B cell (primary cell): ENCODE results near the gene EXOC6B. TPM values are rescaled to one million over a fixed set of nuclear protein-coding genes. Genes with fewer than 3 reads are reported as not detected.

ENCODE experiments used
- ATAC-seq: fragments of 200-7000 bp; cut with Tn5 transposase; one replicate; pipeline ENCODE4 v1.10.0; 2021; ENCODE audit warnings: low read depth, mild to moderate bottlenecking, moderate number of reproducible peaks, moderate library complexity
- CTCF ChIA-PET: fragments of 350-600 bp; sonication (Branson Sonifier 250); formaldehyde crosslinking; loops from one replicate; lab custom pipeline; 2021; ENCODE audit warnings: antibody characterized with exemption, inconsistent platforms; lab: Charles Lee
- POLR2A ChIA-PET: fragments of 350-600 bp; sonication (Branson Sonifier 250); formaldehyde crosslinking; loops from one replicate; lab custom pipeline; 2021; ENCODE audit warnings: antibody characterized with exemption; lab: Charles Lee
- DNase-seq: peaks from one replicate; pipeline ENCODE4 v3.0.0; 2013
- H2AFZ ChIP-seq: 2 replicates; pipeline ENCODE4 v1.6.1; 2012; ENCODE audit warnings: mild to moderate bottlenecking, low read depth, low read length; ENCODE audit not compliant: insufficient read depth, poor library complexity, severe bottlenecking
- H3K27ac ChIP-seq, 2 donors: 1 replicate in 1 of 2; 2 replicates in 1 of 2; pipeline ENCODE4 v1.5.1; 2012 to 2013; ENCODE audit warnings: low read length in 2 of 2, mild to moderate bottlenecking in 2 of 2, moderate library complexity in 1 of 2
- H3K27me3 ChIP-seq, 4 experiments: fragments of 200-600 bp in 1 of 4; sonication (generic) in 1 of 4; replicated peaks in 1 of 4; 1 replicate in 2 of 4; 2 replicates in 2 of 4; pipeline versions ENCODE4 v1.6.1 to v1.7.0; 2013 to 2016; ENCODE audit warnings: low read length in 3 of 4, mild to moderate bottlenecking in 2 of 4, mixed read lengths in 1 of 4, moderate library complexity in 1 of 4; ENCODE audit not compliant: insufficient read depth in 4 of 4, control insufficient read depth in 3 of 4; ENCODE audit errors: control extremely low read depth in 1 of 4
- H3K36me3 ChIP-seq, 2 experiments: replicated peaks in 1 of 2; 1 replicate in 1 of 2; 2 replicates in 1 of 2; pipeline versions ENCODE4 v1.6.1 to v1.7.1; 2013; ENCODE audit warnings: low read length in 1 of 2; ENCODE audit not compliant: insufficient read depth in 2 of 2, control insufficient read depth in 1 of 2; ENCODE audit errors: control extremely low read depth in 1 of 2, extremely low read depth in 1 of 2
- H3K4me1 ChIP-seq, 2 donors: fragments of 200-600 bp in 1 of 2; sonication (generic) in 1 of 2; 1 replicate in 1 of 2; 2 replicates in 1 of 2; pipeline versions ENCODE4 v1.5.1 to v1.6.1; 2013 to 2017; ENCODE audit warnings: low read length in 2 of 2; ENCODE audit not compliant: control insufficient read depth in 2 of 2, insufficient read depth in 2 of 2
- H3K4me2 ChIP-seq: replicated peaks from 2 replicates; pipeline ENCODE3; 2012; ENCODE audit warnings: mild to moderate bottlenecking, low read depth, low read length; ENCODE audit not compliant: poor library complexity, severe bottlenecking
- H3K4me3 ChIP-seq, 5 experiments: fragments of 200-600 bp in 1 of 5; sonication (generic) in 1 of 5; 1 replicate in 3 of 5; 2 replicates in 2 of 5; pipeline versions ENCODE4 v1.5.1 to v1.7.0; 2011 to 2016; ENCODE audit warnings: low read length in 4 of 5, mild to moderate bottlenecking in 4 of 5, low read depth in 2 of 5, control low read depth in 1 of 5, moderate library complexity in 1 of 5; ENCODE audit not compliant: insufficient read depth in 1 of 5; ENCODE audit errors: control extremely low read depth in 1 of 5, extremely low read depth in 1 of 5
- H3K79me2 ChIP-seq: fragments of 200-600 bp; sonication (generic); one replicate; pipeline ENCODE4 v1.6.0; 2016; ENCODE audit warnings: low read length; ENCODE audit not compliant: control insufficient read depth, insufficient read depth
- H3K9ac ChIP-seq: fragments of 200-600 bp; sonication (generic); 2 replicates; pipeline ENCODE4 v1.6.1; 2017; ENCODE audit warnings: mild to moderate bottlenecking, low read length, moderate library complexity
- H3K9me3 ChIP-seq, 3 donors: one replicate each; pipeline versions ENCODE4 v1.6.1 to v1.7.1; 2013; ENCODE audit warnings: low read length in 2 of 3; ENCODE audit not compliant: control insufficient read depth in 2 of 3, insufficient read depth in 1 of 3; ENCODE audit errors: control extremely low read depth in 1 of 3
- H4K20me1 ChIP-seq: 2 replicates; pipeline ENCODE4 v1.6.0; 2012; ENCODE audit warnings: mild to moderate bottlenecking, low read length; ENCODE audit not compliant: insufficient read depth, control insufficient read depth, poor library complexity, severe bottlenecking
- H3K27ac Mint-ChIP-seq: one replicate; pipeline ENCODE4 v1.8.0; 2021; ENCODE audit warnings: mixed read lengths
- H3K27me3 Mint-ChIP-seq: one replicate; pipeline ENCODE4 v1.8.0; 2021; ENCODE audit warnings: mixed read lengths
- H3K4me1 Mint-ChIP-seq: one replicate; pipeline ENCODE4 v1.8.0; 2021; ENCODE audit warnings: mixed read lengths
- H3K4me3 Mint-ChIP-seq: one replicate; pipeline ENCODE4 v1.8.0; 2021; ENCODE audit warnings: mixed read lengths
- H3K9me3 Mint-ChIP-seq: one replicate; pipeline ENCODE4 v1.8.0; 2022; ENCODE audit warnings: mixed read lengths; ENCODE audit not compliant: insufficient read depth
- EZH2 ChIP-seq: IDR thresholded peaks from 2 replicates; pipeline ENCODE4 v1.6.1; 2012; ENCODE audit warnings: borderline replicate concordance, low read depth, mild to moderate bottlenecking, moderate library complexity, low read length; ENCODE audit not compliant: insufficient read depth, poor library complexity, severe bottlenecking
- WGBS: methylation state at CpG from one replicate; pipeline ENCODE4 v1.1.5; 2013; ENCODE audit warnings: missing lambda C conversion rate; ENCODE audit not compliant: insufficient coverage; 5-methylcytosine and 5-hydroxymethylcytosine counted together
- intact Hi-C: fragments of 100-400 bp; cut with micrococcal nuclease; formaldehyde crosslinking; loops from one replicate; pipeline ENCODE4 v1.10.0; 2022
- polyA plus RNA-seq: library from polyadenylated mRNA; depleted of rRNA; stranded (reverse); fragments of >200 nt; gene quantifications from 2 replicates; pipeline ENCODE4 v1.2.3, GENCODE V29; 2012
- total RNA-seq, 2 donors: library from RNA; stranded (reverse); fragments of 120-200 nt in 1 of 2; gene quantifications; 1 replicate in 1 of 2; 2 replicates in 1 of 2; pipeline versions ENCODE4 v1.2.3 to v1.2.4, GENCODE V29; 2013 to 2022
- TF ChIP-seq, protein P1 (sequence below): fragments of 200-600 bp; IDR thresholded peaks from one replicate; pipeline ENCODE4 v1.8.0; 2022; ENCODE audit warnings: antibody characterized with exemption, mild to moderate bottlenecking

EXOC6B gene
- total and polyA plus RNA-seq, 2 donors (not counting 1 experiment from before 2014, with no cell fraction given) = 4.8 to 22.6 TPM

DNA sequence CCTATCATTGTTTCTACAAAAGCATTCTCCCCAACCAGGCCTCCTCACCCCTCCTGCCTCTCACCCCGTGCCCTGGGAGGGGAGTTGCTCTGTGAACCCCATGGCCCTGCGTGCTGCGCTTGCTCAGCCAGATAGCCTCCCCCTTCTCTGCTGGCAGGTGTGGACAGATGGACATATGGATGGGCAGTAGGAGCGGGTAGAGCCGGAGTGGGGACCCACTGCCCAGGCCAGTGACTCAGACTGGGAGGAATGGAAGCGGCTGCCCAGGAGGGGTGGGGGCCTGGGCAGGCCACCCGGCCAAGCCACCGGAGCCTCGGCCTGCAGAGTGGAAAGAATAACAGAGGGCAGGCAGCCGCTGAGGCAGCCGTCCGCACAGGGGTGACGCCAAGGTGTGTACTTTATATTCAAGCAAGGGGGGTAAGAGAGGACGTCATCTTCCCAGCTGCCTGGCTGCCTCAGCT is 686.9 kb downstream of the EXOC6B start:
- Mint-ChIP-seq H3K4me3 (no peak overlapping the region), H3K4me1 (peaks cover 4% of the 10 kb centered on the region), H3K27me3 (peaks cover 13% of the 10 kb centered on the region), H3K27ac (no peak overlapping the region), H3K9me3 (no peaks in the 10 kb centered on the region)
- Histone ChIP-seq H3K79me2 (no peaks in the 10 kb centered on the region), H3K4me3 (no peak overlapping the region), H3K4me1 (peaks cover 0 to 6% of the 10 kb centered on the region in 2 donors), H3K4me2 (no peak overlapping the region), H4K20me1 (no peaks in the 10 kb centered on the region), H3K27me3 (peaks cover 0 to 17% (median 5%) of the 10 kb centered on the region in 4 experiments), H3K36me3 (no peaks in the 10 kb centered on the region), H3K9me3 (peaks cover 0 to 6% (median 0%) of the 10 kb centered on the region in 3 donors), H2AFZ (no peak overlapping the region), H3K9ac (no peak overlapping the region), H3K27ac (no peak overlapping the region)
- CTCF ChIA-PET = no interaction called here
- 92% methylated on average over 13 of the region's 14 CpGs for WGBS
- ATAC-seq = no peak
- DNase-seq = no peak
- intact Hi-C loops = no loop called here
- POLR2A ChIA-PET = no interaction called here
- TF ChIP-seq EZH2 = no peak
- TF ChIP-seq, protein P1, sequence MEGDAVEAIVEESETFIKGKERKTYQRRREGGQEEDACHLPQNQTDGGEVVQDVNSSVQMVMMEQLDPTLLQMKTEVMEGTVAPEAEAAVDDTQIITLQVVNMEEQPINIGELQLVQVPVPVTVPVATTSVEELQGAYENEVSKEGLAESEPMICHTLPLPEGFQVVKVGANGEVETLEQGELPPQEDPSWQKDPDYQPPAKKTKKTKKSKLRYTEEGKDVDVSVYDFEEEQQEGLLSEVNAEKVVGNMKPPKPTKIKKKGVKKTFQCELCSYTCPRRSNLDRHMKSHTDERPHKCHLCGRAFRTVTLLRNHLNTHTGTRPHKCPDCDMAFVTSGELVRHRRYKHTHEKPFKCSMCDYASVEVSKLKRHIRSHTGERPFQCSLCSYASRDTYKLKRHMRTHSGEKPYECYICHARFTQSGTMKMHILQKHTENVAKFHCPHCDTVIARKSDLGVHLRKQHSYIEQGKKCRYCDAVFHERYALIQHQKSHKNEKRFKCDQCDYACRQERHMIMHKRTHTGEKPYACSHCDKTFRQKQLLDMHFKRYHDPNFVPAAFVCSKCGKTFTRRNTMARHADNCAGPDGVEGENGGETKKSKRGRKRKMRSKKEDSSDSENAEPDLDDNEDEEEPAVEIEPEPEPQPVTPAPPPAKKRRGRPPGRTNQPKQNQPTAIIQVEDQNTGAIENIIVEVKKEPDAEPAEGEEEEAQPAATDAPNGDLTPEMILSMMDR = no peak

DNA sequence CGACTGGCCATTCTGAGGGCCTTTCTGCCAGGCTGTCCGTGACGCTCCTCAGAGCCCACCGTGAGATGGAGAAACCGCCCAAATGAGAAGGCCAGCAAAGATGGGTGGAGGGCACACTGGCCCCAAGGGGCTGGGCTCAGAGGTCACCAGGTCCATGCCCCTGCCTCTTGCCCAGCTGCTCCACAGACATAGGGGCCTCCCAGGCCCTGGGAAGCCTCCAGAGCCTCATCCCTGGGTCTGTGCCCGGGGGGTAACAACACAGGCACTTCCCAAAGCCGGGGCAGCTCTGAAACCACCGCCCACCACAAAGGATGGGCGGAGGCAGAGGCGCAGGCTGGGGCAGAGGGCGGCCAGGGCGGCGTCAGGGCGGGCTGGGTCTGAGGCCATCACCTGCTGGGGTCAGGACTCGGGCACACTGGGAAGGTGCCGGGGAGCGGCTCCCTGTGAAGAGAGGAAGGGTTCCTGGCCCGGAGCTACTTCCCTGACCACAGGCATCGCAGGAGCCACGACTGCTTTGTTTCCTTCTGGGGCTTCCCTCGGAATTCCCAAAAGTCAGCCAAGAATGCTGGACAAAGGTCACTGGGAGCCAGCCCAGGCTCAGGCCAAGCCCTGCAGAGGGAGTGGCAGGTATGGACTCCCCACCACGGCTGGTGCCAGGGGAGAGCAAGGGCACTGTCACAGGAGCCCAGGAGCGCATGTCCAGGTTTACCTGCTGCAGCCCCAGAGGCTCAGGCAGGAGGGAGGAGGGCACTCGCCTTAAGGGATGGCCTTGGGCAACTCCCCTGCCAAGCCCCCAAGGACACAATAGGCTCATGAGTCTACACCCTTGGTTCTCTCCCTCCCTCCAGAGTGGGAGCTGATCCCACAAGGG is 687.6 kb downstream of the EXOC6B start:
- H2AFZ ChIP-seq = no peak overlapping the region
- ChIA-PET CTCF (no interaction called here), POLR2A (no interaction called here)
- no peaks in the 10 kb centered on the region for H3K9me3 Mint-ChIP-seq
- H3K4me3 Mint-ChIP-seq = no peak overlapping the region
- WGBS = 82% methylated on average over 23 of the region's 24 CpGs
- H3K4me1 ChIP-seq = no peaks in the 10 kb centered on the region
- DNase-seq (no peak), ATAC-seq (no peak)
- TF ChIP-seq, protein P1 = no peak
- TF ChIP-seq EZH2 = no peak
- H4K20me1 ChIP-seq = no peaks in the 10 kb centered on the region
- intact Hi-C loops = no loop called here
- no peaks in the 10 kb centered on the region for H3K9me3 ChIP-seq
- no peaks in the 10 kb centered on the region for H3K36me3 ChIP-seq
- peaks cover 0 to 10% (median 2%) of the 10 kb centered on the region in 4 experiments for H3K27me3 ChIP-seq
- no peaks in the 10 kb centered on the region for H3K79me2 ChIP-seq
- H3K27ac ChIP-seq = no peak overlapping the region
- no peak overlapping the region for H3K27ac Mint-ChIP-seq
- H3K4me2 ChIP-seq = no peak overlapping the region
- H3K27me3 Mint-ChIP-seq = peaks cover 8% of the 10 kb centered on the region
- H3K4me3 ChIP-seq = no peak overlapping the region
- H3K9ac ChIP-seq = no peak overlapping the region
- H3K4me1 Mint-ChIP-seq = no peaks in the 10 kb centered on the region
